ENCODE data around the gene GNG12.

- no peak for TF ChIP-seq ELF1 (tag; IDR thresholded peaks at IDR 0.05)
- TF ChIP-seq ZBTB7A (IDR thresholded peaks at IDR 0.05; ENCODE audit: borderline replicate concordance, control insufficient read depth, low read depth, low read length) = no peak
- TF ChIP-seq ZBED1 (IDR thresholded peaks at IDR 0.05) = no peak
- no peak for TF ChIP-seq TEAD4 (IDR thresholded peaks at IDR 0.05; ENCODE audit: low read length)
- no peak for TF ChIP-seq TEAD4 (CRISPR knock-in tag; IDR thresholded peaks at IDR 0.05; ENCODE audit: borderline replicate concordance)
- no peak for TF ChIP-seq ETV5 (CRISPR knock-in tag; IDR thresholded peaks at IDR 0.05; ENCODE audit: low read depth)
- no peak for TF ChIP-seq RB1 (IDR thresholded peaks at IDR 0.05; ENCODE audit: low read depth)
- no peak for TF ChIP-seq CREB1 (IDR thresholded peaks at IDR 0.05)
- no peak for TF ChIP-seq CREB1 (CRISPR knock-in tag; IDR thresholded peaks at IDR 0.05)
- TF ChIP-seq NR2C2 (CRISPR knock-in tag; IDR thresholded peaks at IDR 0.05) = no peak
- no peak for TF ChIP-seq NR2C2 (tag; IDR thresholded peaks at IDR 0.05)
- TF ChIP-seq POLR2A (conservative IDR thresholded peaks at IDR 0.05) = no peak
- TF ChIP-seq EZH2 (IDR thresholded peaks at IDR 0.05; ENCODE audit: borderline replicate concordance, low read depth, low read length) = no peak
These were observed 23.7 kb upstream of the GNG12 start for GRCh38 chr1:67856921-67857320.

Measured in K562 (cell line).